GM19397 (cell line): ENCODE measurements around the gene KLHL36.
"Not testable (repeated sequence)": the region's sequence is repeated elsewhere in the genome, so short reads cannot be mapped to it uniquely, and the experiment has no call there.

Experiments used
- ATAC-seq: cut with Tn5 transposase; IDR thresholded peaks from one replicate; pipeline ENCODE4 v1.9.1; 2021; ENCODE audit warnings: mild to moderate bottlenecking, moderate library complexity; ENCODE audit not compliant: unreplicated experiment

KLHL36 gene

DNA sequence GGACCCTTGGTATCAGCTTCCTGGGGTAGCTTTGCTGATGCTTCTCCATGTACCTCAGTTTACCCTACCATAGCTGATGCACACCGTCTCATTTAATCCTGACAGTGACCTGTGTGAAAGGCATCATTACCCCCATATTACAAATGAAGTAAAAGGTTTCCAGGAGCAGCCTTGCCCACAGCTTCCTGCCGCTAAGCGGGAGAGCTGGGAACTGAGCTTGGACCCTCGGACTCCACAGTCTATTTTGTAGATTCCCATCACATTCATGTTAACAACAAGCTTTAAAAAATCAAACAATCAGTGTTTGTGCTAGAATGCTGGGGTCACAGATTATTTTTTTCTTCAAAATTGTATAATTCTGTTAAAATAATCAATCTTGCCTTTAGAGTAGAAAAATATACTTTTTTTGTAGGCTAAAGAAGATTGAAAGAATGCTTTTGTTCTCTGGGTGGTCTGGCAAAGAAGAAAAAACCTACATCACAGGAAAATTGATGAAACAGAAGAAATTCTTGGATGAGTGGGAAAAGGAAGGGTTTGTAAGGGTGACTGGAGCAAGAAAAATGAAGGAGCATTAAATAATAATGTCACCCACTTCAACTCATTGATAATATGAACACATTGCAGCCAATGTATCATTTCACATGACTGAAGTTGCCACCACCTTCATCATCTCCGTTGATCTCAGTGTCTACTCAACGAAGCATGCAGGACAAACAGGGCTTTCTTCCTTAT is 41.9 kb downstream of the KLHL36 start:
- ATAC-seq, result no peak

DNA sequence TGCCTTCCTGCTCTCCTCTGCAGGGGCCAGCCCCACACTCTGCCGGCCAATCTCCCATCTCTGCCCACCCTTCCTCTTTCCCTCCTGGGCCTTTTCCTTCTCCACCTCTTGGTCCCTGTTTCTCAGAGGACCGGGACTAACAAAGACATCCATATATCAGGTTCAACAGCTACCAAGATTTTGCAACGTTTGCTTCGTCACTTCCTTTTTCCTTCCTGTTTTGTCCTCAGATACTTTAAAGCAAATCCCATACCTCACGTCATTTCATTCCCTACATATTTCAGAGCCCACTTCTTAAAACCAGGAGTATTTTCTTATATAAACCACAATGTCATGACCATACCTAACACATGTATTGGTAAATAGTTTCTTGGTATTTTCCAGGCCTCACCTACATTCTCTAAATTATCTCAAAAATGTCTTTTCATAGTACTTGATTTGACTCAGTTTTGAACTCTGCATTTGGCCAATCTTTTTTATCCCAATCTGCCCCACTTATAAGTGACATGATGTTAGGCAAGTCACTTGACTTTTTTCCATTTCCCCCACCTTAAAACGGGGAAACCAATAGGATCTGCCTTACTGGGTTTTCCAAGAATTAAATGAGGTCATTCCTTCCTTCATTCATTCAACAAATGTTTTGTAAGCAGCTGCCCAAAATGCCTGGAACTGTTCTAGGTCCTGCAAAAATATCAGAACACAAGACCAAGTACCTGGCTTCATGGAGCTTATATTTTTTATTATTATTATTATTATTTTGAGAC is 44.3 kb downstream of the KLHL36 start:
- ATAC-seq, result no peak

DNA sequence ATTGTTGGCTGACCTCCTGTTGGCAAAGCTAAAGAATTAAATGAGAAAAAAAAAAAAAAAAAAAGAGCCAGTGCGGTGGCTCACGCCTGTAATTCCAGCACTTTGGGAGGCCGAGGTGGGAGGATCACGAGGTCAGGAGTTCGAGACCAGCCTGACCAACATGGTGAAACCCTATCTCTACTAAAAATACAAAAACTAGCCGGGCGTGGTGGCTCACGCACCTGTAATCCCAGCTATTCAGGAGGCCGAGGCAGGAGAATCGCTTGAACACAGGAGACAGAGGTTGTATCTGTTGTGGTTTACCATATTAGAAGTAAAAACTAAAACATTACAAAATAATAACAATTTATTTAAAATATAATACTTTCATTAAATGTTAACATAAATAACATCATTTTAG is 45.6 kb downstream of the KLHL36 start:
- ATAC-seq, result not testable (repeated sequence)

DNA sequence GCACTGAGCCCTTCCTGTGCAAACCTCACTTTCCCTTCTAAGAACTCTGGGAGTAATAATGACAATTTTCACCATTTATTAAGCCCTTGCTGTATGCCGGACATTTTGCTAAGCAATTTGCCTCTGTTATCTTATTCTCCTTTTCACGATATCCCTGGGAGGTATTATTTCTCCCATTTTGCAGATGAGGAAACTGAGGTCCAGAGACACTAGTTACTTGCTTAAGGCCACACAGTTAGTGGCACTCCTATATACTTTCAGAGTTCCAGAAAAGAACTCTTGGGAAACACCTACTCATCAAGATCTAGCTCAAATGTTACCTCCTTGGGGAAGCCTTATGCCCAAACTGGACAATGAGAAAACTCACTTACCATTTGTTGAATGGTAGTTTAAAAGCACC is 46.7 kb downstream of the KLHL36 start:
- ATAC-seq, result no peak

DNA sequence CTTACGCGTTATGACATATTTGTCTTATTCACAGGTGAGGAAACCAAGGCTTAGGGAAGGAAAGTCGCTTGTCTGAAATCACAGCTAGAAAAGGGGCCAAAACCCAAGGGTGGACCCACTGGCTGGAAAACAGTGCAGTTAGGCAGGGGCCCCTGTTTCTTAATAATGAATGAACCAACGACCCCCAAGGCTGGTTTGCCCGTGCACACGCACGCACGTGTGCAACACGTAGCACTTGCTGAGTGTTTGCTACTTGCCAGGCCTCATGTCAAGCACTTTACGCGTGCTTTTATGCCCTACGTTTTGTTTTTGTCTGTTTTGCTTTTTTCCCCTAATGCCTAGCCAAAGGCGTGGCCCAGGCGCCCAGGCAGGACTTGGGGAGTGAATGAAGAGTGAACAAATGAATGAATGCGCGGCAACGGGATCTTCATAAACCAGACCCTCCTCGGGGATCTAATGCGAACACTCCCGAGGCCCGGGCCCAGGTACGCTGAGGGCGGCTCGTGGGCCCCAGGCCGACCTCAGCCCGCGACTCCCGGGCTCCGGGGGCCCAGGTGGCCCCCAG is 50.9 kb downstream of the KLHL36 start:
- no peak for ATAC-seq

DNA sequence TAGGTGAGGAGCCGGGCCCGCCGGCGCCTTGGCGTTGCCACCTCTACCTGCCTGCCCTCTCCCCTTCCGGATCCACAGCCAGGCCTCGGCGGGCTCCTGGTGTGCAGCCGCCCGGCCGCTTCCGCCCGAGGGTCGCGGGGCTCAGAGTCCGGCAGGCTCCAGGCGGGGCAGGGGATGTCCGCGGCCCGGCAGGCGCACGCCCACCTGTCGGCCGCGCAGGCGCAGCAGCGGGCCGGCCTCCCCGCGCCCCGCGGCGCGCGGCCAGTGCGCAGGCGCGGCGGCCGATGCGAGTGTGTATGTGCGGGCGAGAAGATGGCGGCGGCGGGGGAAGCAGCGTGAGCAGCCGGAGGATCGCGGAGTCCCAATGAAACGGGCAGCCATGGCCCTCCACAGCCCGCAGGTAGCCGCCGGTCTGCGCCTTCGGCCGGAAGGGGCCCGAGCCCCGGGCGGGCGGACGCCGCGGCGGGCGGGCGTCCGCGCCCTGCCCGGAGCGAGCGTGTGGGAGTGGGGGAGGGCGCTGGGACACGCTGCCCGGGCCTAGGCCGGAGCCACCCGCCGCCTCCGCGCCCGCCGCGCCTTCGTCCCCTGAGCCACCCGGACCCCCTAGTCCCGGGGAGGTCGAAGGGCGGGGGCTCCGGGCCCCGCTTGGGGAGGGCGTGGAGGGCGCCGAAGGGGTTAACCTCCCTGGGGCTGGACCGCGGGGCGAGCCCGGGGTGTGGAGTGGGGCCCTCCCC is 51.6 kb downstream of the KLHL36 start, which contains the start of gene USP10:
Gene USP10 (plus strand): TSS at position 289 of the 734 bp plus-strand sequence. CDS start 91 bp downstream, at position 380.
- peak; percentile 85 for ATAC-seq

DNA sequence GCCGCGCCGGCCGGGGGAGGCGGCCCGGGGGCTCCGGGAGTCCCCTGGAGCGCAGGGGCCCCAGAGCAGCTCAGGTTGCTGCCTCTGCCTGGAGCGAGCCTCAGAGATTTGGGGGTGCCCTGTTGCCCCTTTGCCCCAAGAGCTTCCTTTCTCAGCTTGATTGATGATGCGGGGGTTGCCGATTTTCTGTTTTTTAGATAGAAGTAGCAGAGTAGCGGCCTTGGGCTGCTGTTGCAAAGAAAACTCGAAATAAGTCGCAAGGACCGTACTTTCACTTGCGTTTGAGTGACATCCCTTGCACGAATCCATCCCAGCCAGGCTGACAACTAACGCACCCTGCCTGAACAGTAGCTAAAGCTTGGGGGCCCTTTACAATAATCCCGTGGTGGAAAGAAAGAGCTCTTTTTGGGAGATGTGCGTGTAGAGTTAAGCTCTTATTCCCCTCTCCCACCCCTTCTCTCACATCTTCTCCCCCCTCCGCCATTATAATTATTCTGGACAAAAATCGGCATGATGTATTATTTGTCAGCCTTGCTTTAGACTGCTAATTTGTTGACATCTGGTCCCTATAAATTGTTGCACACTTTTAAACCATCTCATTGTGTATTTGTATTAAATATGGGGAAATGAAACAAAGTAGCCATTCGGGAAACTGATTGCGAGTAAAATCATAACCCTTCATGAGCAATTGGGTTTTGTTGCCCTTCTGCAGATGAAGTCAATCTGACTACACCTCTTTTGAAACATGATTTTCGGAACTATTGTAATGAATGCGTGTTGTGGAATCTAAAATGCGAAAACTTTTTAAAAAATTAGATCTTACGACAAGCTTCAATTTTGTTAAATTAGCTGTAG is 52.4 kb downstream of the KLHL36 start:
- ATAC-seq, result peak; percentile 41

DNA sequence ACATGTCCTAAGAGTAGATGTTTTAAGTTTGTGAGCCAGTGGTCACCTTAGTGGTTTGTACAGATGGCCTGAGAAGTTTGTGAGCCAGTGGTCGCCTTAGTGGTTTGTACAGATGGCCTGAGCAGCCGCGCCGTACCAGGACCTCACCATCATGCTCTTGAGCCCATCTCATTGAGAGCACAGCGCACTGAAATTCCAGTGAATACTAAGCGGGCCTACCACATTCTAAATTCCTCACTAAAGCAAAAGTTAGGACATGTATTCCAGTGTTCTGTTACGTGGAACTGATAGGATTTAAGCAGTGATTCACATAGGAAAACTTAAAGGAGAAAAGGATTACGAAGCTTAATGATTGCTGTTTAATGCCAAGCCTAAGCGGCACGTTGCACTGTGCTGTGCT is 55.4 kb downstream of the KLHL36 start:
- no peak for ATAC-seq

DNA sequence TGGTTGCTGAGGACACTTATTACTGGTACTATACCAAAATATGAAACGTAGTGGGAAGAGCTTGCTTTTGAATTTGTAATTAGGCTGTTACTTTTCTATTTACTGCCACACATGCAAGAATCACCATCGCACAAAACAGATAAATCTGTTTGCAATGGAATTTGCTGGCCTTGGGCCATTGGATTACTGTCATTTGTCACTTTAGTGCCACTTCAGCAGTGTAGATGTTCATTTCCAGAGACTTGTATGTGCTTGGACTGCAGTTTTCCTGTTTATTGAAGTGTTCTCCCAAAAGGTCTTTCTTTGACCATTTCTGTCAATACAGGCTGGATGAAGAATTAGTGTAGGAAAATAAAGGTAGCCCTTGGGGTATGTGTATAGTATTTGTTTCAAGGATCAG is 55.9 kb downstream of the KLHL36 start:
- ATAC-seq, result no peak

DNA sequence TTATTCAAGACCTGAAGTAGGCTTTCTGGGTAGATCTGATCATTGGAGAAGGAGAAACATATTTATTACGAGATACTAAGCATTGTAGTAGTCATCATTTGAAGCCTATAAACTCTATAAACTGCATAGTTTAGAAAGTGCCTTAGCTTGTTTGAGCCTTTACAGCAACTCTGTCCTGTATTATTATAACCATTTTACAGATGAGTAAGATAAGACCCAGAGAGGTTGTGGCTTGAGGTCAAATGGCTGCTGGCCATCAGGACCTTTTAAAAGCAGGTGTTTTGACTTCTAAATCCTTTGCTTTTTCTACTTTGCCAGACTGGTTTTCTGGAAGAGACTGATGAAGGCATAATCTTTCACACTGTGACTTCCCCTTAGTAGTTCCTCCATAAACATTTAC is 58.5 kb downstream of the KLHL36 start:
- ATAC-seq, result no peak

DNA sequence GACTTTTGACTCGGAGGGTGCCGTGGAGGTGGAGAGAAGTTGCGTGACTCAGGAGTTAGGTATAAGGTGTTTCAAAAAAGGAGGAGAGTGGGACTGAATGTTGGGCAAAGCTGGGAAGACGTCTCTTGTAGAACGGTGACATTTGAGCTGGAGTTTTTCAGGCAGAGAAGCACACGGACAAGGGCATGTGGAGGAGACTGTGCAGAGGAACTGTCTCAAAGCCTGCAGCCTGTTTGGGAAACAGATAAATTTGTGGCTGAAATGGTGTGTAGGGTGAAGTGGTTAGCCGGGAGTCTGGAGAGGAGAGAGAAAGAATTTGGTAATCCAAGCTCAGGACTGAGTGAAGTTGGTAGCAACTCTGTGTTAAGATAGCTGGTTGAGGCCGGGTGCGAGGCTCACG is 61.3 kb downstream of the KLHL36 start:
- no peak for ATAC-seq

DNA sequence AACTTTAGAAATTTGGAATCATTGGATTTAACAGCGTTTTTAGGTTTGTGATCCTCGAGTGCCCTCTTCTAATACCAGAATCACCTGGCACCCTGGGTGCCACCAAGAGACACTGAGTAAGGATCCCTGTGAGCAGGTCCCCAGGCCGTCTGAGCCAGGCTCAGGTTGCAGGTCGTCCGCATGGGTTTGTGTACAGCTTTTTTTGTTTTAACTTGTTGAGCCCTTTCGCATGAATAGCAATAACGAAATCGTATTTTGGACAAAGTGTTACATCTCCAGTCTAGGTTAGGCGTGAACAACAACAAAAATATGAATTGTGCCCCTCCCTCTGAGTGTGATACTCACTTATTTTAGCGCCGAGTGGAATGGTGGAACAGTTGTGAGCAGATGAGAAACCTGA is 62.4 kb downstream of the KLHL36 start:
- no peak for ATAC-seq
